SHP77 treated with DMSO at 0.1 percent for 48 hours (cell line): ENCODE results near the gene AMZ2.
"Not testable (repeated sequence)": the region's sequence is repeated elsewhere in the genome, so short reads cannot be mapped to it uniquely, and the experiment has no call there.

ENCODE experiments used
- DNase-seq: peaks from one replicate; lab custom pipeline; 2025; lab: John Stamatoyannopoulos, UW

The AMZ2 gene, protein sequence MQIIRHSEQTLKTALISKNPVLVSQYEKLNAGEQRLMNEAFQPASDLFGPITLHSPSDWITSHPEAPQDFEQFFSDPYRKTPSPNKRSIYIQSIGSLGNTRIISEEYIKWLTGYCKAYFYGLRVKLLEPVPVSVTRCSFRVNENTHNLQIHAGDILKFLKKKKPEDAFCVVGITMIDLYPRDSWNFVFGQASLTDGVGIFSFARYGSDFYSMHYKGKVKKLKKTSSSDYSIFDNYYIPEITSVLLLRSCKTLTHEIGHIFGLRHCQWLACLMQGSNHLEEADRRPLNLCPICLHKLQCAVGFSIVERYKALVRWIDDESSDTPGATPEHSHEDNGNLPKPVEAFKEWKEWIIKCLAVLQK

DNA sequence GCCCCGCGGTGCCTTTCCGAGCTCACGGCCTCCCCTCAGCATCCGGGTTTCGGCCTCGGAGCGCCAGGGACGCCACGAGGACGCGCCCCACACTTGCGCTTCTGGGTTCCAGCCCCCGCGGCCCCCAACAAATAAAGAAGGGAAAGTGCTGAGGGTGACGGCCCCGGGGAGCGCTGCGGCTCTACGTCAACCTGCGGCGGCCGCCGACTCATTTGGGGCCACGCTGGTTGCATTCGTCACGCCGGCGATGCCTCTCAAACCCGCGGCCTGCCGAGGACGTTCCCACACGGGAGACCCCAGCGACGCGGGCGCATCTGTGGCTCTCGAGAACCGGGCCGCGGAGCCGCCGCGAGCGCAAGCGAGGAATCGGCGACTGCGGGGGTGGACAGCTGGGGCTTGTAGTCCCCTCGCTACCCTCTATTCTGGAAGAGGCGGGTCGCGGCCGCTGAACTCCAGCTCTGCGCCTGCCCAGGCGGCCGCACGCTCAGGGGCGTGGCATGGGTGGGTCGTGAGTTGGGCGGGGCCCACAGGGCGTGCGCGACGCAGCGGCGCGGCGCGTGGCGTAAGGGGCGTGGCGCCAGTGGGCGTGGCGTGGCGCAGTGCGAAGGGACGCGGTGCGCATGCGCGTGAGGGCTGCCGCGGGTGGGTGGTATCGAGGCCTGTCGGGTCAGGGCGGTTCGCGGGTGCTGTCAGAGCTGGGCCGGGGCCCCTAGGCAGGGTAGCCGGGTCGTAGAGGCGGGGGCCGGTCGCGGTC is at the start of gene AMZ2:
TSS of gene AMZ2 (plus strand) at position 599 of the 754 bp plus-strand sequence. CDS start 2,145 bp downstream, outside the sequence.
- peak; percentile 53 for DNase-seq

DNA sequence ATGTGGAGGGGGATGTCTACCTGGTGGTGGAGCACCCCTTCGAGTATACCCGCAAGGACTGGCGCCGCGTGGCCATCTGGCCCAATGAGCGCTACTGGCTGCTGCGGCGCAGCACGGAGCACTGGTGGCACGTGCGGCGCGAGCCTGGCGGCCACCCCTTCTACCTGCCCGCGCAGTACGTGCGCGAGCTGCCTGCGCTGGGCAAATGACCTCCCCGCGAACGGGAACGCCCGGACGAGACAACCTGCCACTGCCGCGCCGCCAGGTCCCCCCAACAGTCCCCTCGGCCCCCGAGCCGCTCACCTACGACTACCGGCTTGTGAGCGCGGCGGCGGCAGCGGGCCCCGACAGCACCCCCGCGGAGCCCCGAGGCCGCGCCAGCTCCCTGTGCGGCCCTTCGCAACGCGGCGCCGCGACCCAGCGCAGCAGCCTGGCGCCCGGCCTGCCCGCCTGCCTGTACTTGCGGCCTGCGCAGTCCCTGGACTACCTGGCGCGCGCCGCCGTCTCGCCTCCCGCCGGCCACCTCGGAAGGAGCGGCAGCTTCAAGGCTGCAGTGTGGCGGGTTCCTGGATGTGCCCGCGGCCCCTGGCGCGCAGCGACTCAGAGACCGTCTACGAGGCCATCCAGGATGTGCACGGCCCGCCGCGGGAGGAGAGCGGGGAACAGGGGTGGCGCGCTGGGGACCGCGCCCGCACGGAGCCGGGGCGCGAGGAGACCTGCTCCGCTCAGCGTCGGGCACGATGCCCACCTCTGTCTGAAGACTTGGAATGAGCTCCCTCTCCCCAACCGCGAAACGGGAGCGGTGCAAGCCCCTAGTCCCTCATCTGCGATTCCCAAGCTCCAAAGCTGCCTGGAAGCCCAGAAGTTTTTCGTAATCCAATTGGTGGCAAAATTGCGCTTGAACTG is 48.7 kb upstream of the AMZ2 start:
- no peak for DNase-seq

DNA sequence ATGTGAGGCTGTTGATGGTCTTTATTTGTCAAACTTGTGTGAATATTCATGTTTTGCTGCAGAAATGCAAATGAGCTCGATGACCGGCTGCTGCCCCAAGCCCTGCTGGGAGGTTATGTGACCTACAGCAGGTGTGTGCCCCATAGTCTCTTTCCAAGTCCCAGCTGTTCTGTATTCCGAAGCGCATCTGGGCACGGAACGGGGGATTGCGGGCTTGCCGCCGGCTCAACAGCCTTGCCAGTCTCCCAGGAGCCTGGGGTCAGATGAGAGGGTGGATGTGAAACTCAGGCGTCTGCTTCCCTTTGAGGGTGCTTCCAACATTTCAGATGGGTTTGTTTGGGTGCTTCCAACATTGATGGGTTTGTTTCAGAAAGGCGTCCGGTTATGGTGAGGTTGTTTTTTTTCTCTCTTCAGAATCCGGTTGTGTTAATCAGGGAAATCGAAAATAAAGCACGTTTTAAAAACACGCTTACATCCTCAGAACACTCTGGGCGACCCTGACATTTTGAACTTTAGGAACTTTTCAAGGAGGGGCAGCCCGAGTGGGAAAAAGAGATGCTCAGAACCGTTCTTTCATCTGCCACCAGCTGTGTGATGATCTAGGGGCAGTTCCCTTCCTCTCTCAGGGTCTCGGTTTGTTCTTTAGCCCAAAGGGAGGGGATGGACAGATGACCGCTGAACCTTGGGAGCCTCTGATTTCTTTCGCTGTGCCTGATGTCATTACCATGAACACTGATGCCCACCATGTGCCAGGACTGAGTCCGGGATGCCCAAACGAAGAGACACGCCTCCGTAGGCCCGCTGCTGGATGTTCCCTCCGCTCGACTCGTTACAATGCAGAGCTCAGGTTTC is 47.8 kb upstream of the AMZ2 start:
- DNase-seq = no peak

DNA sequence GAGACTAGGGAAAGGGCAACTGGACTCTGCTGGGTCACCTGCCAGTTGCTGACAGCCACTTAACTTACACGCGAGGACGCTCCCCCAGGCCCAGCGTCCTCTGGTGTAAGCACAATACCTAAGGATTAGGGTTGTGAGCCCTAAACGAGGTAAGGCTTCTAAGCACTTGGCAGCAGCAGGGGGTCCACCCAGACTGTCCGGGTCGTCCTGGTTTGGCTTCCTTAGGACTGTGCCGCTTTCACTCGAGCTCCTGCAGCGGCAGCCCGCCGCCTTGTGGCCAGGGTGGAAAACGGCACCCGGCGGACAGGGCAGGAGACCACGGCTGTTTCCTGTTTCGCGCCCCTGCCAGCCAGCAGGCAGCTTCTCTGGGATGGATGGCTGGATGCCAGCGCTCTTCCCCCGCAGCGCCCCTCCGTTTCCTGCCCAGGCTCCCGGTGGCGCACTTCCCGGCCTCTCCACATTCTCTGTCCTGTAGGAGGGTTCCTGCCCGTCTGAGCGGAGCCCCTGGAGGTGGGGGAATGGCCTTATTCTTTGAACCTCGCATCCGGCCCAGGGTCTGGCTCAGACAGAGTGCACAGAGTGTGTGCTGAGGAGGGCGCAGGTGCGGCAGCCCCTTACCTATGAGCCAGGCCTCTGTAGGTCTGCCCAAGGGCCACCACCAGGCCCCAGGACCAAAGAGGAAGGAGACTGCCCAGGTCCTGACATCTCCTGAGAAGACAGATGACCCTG is 47.0 kb upstream of the AMZ2 start:
- DNase-seq = peak; percentile 78

DNA sequence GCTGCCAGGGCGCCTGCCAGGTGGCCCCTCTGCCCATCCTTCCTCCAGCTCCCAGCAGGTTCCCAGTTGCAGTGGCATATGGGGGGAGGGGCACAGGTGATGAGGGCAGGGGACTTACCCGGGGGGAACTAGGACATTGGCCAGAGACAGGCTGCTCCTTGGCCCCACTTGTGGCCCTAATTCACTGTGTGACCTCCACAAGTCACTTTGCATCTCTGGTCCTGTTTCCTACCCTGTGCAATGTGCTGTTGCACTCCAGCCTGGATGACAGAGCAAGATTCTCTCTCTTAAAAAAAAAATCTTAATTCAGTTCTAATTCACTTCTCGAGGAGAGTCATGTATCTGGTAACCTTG is 46.4 kb upstream of the AMZ2 start:
- not testable (repeated sequence) for DNase-seq

DNA sequence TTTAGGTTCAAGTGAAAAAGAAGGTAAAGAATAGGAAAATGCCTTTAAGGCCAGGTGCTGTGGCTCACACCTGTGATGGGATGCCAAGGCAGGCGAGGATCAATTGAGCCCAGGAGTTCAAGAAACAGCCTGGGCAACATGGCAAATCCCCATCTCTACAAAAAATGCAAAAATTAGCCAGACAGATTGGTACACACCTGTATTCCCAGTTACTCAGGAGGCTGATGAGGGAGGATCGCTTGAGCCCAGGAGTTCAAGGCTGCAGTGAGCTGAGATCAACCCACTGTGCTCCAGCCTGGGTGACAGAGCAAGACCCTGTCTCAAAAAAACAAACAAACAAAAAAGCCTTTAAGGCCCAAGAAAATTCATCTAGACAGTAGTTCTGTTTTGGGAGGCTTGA is 45.5 kb upstream of the AMZ2 start:
- not testable (repeated sequence) for DNase-seq

DNA sequence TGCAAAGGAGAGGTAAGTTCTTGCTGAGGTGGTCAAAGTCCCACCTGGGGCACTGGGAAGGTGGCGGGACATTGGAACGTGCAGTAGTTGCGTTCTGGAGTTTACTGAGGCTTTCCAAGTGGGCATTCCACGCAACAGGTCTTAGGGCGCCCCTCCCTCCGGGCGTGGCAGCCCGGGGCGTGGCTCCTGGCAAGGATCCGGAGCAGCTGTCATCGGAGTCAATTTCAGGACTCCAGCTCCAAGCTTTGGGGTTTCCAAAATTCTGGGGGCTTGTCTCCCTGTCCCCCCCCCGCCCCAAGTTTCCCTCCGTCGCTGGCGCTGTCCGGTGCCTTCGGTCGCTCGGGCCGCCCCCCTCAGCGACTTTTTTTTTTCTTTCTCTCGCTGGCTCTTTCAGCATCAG is 43.1 kb upstream of the AMZ2 start:
- DNase-seq = no peak

DNA sequence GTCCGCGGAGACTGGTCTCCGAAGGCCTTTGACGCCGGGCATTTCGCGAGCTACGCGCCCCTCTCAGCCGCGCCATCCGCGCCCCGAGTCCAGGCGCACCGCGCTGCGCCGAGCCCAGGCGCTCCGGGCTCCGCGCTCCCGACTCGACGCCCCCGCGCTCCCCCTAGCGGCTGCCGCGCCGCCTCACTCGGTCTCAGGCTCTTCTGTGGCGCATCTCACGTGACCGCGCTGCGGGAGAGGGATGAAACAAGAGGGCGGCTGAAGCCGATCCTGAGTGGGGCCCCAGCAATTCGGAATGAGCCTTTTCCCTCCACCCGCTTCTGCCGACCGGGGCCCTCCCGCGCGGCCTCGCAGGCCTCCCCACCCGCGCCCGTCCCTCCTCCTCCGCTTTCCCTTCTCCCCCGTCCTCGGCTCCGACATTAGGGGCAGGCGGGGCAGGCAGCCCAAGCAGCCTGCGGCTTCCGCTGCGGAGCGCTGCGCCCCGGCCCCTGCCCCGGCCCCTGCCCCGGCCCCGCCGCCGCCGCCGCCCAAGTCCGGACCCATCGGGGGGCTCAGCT is 42.5 kb upstream of the AMZ2 start:
- peak; percentile 46 for DNase-seq

DNA sequence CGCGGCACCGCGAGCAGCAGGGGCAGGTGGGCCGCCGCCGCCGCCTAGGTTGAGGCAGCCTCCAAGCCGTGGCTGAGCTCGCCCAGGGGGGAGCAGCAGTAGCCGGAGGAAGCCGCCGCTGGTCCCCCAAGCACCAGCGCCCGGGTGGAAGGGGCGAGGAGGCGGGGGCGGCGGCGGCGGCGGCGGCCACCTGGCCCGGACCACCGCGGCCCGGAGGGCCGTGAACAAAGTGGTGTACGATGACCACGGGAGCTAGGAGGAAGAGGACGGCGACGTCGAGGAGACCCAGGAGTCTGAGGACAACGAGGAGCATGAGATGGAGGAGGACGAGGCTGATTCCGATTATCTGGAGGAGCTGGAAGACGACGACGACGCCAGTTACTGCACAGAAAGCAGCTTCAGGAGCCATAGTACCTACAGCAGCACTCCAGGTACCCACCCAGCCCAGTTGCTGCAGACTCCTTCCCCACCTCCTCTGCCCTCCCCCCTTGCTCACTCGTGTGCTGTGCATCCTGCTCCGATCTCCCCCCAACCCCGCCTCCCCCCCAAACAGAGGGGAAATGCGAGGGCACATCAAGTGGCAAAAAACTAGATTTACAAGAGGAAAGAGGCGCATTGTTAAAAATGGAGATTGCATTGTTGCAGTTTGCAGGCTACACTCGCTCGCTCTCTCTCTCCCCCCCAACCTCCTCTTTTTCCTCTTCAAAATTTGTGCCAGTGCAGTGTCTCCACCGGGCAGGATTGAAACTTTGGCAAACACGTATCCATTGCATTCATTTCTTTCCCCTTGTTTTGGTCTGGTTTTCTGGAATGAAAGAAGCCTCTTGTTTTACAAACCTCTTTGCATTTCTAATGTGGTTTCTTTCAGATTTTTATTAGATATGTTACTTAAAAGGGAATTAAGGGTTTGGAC is 41.8 kb upstream of the AMZ2 start:
- DNase-seq = no peak

DNA sequence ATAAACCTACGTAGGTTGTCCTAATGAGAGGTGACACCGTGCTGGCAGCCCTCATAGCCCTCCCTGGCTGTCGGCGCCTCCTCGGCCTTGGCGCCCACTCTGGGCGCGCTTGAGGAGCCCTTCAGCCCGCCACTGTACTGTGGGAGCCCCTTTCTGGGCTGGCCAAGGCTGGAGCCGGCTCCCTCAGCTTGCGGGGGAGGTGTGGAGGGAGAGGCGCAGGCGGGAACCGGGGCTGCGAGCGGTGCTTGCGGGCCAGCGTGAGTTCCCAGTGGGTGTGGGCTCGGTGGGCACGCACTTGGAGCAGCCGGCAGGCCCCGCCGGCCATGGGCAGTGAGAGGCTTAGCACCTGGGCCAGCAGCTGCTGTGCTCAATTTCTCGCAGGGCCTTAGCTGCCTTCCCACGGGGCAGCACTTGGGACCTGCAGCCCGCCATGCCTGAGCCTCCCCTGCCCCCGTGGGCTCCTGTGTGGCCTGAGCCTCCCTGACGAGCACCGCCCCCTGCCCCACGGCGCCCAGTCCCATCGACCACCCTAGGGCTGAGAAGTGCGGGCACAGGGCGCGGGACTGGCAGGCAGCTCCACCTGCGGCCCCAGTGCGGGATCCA is 40.1 kb upstream of the AMZ2 start:
- DNase-seq = no peak

DNA sequence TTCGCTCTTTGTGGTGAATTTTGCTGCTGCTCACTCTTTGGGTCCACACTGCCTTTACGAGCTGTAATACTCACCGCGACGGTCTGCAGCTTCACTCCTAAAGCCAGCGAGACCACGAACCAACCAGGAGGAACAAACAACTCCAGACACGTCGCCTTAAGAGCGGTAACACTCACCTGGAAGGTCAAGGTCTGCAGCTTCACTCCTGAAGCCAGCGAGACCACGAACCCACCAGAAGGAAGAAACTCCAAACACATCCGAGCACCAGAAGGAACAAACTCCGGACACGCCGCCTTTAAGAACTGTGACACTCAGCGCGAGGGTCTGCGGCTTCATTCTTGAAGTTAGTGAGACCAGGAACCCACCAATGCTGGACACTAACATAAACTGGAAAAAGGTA is 39.2 kb upstream of the AMZ2 start:
- DNase-seq = not testable (repeated sequence)

DNA sequence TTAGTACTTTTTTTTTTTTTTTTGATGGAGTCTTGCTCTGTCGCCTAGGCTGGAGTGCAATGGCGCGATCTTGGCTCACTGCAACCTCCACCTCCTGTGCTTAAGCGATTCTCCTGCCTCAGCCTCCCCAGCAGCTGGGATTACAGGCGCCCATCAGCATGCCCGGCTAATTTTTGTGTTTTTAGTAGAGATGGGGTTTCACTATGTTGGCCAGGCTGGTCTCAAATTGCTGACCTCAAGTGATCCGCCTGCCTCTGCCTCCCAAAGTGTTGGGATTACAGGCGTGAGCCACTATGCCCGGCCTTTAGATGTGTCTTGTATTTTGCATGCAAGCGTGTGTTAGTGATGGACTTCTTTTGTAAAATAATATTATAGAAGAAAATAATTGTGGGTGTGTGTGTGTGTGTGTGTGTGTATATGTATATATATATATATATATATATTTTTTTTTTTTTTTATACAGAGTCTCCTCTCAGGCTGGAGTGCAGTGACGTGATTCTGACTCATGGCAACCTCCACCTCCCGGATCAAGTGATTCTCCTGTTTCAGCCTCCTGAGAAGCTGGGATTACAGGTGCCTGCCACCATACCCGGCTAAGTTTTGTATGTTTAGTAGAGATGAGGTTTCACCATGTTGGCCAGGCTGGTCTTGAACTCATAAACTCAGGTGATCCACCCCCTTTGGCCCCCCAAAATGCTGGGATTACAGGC is 38.5 kb upstream of the AMZ2 start:
- DNase-seq = not testable (repeated sequence)

DNA sequence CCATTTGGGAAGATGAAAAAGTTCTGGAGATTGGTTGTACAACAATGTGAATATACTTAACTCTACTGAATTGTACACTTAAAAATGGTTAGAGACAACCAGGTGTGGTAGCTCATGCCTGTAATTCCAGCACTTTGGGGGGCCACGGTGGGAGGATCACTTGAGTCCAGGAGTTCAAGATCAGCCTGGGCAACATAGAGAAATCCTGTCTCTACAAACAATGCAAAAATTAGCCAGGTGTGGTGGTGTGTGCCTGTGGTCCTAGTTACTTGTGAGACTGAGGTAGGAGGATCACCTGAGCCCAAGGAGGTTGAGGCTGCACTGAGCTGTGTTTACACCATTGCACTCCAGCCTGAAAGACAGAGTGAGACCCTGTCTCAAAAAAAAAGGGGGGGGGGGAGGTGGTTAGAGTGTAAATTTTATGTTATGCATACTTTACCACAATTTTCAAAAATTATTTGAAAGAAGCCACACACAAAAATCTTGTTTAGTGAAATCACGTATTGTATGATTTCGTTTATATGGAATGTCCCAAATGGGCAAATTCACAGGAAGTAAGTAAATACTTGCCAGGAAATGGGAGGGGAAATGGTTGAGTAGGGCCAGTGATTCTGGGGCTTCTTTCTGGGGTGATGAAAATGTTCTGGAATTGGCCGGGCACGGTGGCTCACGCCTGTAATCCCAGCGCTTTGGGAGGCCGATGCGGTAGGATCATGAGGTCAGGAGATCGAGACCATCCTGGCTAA is 37.1 kb upstream of the AMZ2 start:
- no peak for DNase-seq

DNA sequence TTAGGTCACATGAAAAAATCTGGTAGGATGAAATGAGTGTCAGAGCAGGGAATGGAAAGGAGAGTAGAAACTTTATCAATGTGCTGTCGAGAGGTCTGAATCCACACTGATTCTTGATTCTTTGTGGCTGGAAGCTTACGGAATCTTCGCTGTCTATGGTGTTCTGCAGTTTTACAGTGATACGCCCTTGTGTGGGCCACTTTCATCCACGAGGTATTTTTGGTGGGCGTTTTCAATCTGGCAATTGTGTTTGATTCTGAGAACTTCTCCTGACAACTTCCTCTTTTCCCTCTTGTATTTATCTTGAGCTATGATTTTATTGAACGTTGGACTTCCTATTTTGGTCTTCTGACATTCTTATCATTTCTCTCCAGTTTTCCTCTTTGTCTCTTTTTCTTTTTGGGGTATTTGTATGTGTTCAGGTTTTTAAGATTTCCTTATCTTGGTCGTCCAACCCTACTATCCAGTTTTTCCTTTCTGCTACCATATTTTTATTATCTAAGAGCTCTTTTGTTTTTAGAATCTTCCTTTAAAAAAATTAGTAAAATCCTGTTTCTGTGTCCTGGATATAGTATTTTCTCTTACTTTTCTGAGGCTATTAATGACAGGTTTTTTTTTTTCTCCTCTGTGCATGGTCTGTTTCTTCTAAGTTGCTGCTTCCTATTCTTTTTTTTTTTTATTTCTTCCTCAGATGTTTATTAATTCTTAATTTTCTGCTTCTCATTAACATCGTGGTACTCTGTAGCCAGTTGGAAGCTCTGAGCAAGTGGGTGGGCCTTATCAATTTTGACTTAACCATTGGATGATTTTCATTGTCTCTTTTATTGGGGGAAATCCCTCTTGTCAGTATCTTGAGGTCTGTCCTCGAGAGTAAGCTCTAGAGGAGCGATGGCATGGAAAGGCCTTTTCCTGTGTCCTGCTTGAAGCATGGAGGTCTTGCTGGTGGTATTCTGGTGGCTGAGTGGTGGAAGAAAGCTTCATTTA is 34.1 kb upstream of the AMZ2 start:
- not testable (repeated sequence) for DNase-seq

DNA sequence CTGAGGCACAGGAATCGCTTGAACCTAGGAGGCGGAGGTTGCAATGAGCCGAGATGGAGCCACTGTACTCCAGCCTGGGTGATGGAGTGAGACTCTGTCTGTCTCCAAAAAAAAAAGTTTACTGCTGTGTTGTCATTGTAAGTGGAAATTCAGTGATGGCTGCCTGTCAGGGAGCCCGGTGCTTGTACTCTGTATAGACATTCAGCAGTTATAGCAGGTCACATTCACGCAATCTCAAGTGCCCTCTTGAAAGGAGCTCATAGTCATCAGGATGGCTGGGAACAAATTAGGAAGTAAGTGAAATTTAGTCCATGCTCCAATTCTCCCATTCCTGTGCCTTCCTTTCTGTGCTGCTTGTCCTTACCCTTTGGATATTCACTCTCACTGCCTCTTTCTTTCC is 32.4 kb upstream of the AMZ2 start:
- not testable (repeated sequence) for DNase-seq

DNA sequence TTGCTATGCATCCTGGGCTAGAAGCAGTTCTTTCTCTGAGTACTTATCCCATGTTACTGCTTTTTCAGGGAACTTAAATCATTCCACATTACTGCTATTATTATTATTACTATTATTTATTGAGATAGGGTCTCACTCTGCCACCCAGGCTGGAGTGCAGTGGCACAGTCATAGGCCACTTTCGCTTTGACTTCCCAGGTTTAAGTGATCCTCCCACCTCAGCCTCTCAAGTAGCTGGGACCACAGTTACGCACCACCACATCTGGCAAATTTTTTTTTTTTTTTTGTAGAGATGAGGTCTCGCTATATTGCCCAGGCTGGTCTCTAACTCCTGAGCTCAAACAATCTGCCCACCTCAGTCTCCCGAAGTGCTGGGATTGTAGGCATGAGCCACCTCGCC is 28.4 kb upstream of the AMZ2 start:
- not testable (repeated sequence) for DNase-seq
